ENCODE measurements around the gene BMP2K. TPM values are rescaled to one million over a fixed set of nuclear protein-coding genes. Genes with fewer than 3 reads are reported as not detected.

BMP2K gene
- total RNA-seq, 1 donor from 2014 or later, result 25.2 TPM

DNA sequence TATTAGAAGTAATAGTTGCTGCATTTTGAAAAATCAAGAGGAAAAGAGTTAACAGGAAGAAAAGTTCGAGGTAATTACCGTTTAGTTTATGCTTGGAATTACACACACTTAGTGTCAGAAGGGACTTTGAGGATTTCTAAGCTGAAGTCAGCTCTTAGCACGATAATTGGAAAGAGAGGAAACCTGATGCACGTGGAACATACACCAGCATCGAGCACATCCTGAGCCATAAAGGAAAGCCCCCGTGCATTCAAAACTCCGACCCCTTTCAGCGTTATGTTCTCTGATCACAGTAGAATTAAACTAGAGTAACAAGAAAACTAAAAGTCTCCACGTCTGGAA lies 163.5 kb downstream of the BMP2K start:
- no peaks in the 10 kb centered on the region for H3K36me3 ChIP-seq (ENCODE audit: control insufficient read depth, insufficient read depth, low read length)
- no peak for DNase-seq (ENCODE audit: low read depth)
- TF ChIP-seq, protein P1, sequence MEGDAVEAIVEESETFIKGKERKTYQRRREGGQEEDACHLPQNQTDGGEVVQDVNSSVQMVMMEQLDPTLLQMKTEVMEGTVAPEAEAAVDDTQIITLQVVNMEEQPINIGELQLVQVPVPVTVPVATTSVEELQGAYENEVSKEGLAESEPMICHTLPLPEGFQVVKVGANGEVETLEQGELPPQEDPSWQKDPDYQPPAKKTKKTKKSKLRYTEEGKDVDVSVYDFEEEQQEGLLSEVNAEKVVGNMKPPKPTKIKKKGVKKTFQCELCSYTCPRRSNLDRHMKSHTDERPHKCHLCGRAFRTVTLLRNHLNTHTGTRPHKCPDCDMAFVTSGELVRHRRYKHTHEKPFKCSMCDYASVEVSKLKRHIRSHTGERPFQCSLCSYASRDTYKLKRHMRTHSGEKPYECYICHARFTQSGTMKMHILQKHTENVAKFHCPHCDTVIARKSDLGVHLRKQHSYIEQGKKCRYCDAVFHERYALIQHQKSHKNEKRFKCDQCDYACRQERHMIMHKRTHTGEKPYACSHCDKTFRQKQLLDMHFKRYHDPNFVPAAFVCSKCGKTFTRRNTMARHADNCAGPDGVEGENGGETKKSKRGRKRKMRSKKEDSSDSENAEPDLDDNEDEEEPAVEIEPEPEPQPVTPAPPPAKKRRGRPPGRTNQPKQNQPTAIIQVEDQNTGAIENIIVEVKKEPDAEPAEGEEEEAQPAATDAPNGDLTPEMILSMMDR (IDR thresholded peaks at IDR 0.05; ENCODE audit: insufficient read depth, low read length, poor library complexity, severe bottlenecking), result no peak
- no peaks in the 10 kb centered on the region for H3K27me3 ChIP-seq (ENCODE audit: control insufficient read depth, insufficient read depth, low read length)
- H3K4me3 ChIP-seq (ENCODE audit: low read depth, low read length), result peak overlapping the region; percentile 67

DNA sequence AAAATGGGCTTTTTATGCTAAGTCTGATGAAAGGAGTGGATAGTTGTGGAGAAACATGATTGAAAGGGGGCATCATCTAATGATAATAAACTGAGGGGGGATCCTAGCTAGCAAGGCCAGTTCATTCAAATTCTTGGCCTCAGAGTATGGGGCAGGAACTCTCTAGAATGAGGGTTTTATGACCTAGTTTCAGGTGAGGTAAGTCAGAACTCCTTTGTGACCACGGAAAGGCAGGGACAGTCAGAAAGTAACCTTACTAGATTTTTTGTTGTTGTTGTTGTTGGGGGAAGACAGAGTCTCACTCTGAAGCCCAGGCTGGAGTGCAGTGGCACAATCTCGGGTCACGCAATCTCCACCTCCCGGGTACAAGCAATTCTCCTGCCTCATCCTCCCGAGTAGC lies 164.6 kb downstream of the BMP2K start:
- TF ChIP-seq, protein P1 (IDR thresholded peaks at IDR 0.05; ENCODE audit: insufficient read depth, low read length, poor library complexity, severe bottlenecking), result no peak
- no peaks in the 10 kb centered on the region for H3K27me3 ChIP-seq (ENCODE audit: control insufficient read depth, insufficient read depth, low read length)
- H3K36me3 ChIP-seq (ENCODE audit: control insufficient read depth, insufficient read depth, low read length), result no peaks in the 10 kb centered on the region
- DNase-seq (ENCODE audit: low read depth), result no peak
- no peak overlapping the region for H3K4me3 ChIP-seq (ENCODE audit: low read depth, low read length)

DNA sequence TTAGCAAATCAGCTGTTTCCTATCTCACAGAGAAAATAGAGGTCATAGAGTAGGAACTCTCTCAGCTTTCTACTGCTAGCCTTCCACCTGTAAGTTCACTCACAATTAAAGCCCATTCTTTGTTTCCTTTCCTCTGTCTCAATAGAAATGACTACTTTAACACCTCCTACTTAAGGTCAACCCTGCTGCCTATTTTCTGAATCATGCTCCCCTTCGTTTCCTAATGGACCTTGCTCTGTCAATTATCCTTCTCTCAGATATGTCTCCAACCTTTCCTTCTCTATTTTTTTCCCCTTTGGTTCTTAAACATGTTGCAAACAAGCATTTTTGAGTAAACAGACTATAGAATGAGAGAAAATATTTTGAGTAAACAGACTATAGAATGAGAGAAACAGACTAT lies 168.2 kb downstream of the BMP2K start:
- DNase-seq (ENCODE audit: low read depth), result no peak
- H3K4me3 ChIP-seq (ENCODE audit: low read depth, low read length), result no peak overlapping the region
- TF ChIP-seq, protein P1 (IDR thresholded peaks at IDR 0.05; ENCODE audit: insufficient read depth, low read length, poor library complexity, severe bottlenecking), result no peak
- H3K27me3 ChIP-seq (ENCODE audit: control insufficient read depth, insufficient read depth, low read length), result no peaks in the 10 kb centered on the region
- no peaks in the 10 kb centered on the region for H3K36me3 ChIP-seq (ENCODE audit: control insufficient read depth, insufficient read depth, low read length)

DNA sequence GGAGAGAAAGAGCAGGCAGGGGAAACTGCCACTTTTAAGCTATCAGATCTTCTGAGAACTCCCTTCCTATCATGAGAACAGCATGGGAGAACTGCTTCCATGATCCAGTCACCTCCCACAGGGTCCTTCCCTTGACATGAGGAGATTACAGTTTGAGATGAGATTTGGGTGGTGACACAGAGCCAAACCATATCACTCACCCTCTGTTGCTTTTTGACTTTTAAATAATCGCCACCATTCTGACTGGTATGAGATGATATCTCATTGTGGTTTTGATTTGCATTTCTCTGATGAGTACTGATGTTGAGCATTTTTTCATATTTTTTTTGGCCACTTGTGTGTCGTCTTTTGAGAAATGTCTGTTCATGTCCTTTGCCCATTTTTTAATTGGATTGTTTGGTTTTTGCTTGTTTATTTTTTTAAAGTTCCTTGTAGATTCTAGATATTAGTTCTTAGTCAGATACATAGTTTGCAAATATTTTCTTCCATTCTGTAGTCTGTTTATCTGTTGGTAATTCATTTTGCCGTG lies 169.6 kb downstream of the BMP2K start:
- H3K36me3 ChIP-seq (ENCODE audit: control insufficient read depth, insufficient read depth, low read length), result no peaks in the 10 kb centered on the region
- no peaks in the 10 kb centered on the region for H3K27me3 ChIP-seq (ENCODE audit: control insufficient read depth, insufficient read depth, low read length)
- TF ChIP-seq, protein P1 (IDR thresholded peaks at IDR 0.05; ENCODE audit: insufficient read depth, low read length, poor library complexity, severe bottlenecking), result no peak
- no peak for DNase-seq (ENCODE audit: low read depth)
- no peak overlapping the region for H3K4me3 ChIP-seq (ENCODE audit: low read depth, low read length)

DNA sequence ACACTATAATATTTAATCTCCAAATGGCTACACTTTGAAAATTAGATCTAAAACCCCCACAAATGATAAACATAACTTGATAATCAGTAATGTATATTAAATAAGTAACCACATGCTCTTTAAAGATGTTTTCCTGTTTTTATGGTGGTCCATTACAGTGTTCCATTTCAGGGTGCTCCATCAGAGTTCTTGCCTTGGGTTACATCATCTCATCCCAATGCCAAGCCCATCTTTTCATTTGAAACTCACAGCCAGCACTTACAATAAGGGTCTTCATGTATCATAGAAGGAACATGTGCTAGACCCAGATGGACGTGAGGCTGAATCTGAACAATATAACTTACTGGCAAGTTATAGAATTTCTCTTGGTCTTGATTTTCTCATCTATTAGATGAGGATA lies 173.6 kb downstream of the BMP2K start:
- Histone ChIP-seq H3K4me3 (ENCODE audit: low read depth, low read length) (no peak overlapping the region), H3K36me3 (ENCODE audit: control insufficient read depth, insufficient read depth, low read length) (no peaks in the 10 kb centered on the region), H3K27me3 (ENCODE audit: control insufficient read depth, insufficient read depth, low read length) (no peaks in the 10 kb centered on the region)
- TF ChIP-seq, protein P1 (IDR thresholded peaks at IDR 0.05; ENCODE audit: insufficient read depth, low read length, poor library complexity, severe bottlenecking), result no peak
- no peak for DNase-seq (ENCODE audit: low read depth)

DNA sequence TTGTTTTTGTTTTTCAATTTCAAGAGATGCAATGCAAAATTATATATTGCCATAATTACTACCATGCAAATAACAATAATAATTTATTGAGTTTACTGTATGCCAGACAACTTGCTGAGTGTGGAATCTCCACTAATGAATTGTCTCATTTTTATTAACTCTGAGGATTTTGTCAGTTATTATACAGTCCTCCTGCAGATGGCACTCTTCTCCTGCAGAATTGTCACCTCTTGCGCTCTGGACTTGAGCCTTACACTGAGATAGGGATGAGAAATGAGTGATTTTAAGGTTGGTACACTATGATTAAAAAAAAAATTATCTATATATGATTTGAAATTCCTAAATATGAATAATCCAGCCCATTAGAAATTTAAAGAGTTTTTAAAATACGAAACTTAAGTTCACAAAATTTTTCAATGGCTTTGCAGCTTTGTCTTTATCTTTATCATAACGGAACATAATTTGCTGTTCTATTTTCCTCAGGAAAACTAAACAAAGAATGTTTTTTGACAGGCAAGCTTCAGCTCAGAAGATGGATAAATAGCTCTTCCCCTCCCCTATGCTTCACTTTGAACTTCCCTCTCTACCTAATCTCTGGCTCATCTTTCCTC lies 175.8 kb downstream of the BMP2K start:
- Histone ChIP-seq H3K27me3 (ENCODE audit: control insufficient read depth, insufficient read depth, low read length) (no peaks in the 10 kb centered on the region), H3K4me3 (ENCODE audit: low read depth, low read length) (no peak overlapping the region), H3K36me3 (ENCODE audit: control insufficient read depth, insufficient read depth, low read length) (no peaks in the 10 kb centered on the region)
- TF ChIP-seq, protein P1 (IDR thresholded peaks at IDR 0.05; ENCODE audit: insufficient read depth, low read length, poor library complexity, severe bottlenecking), result peak; percentile 58
- DNase-seq (ENCODE audit: low read depth), result no peak

Data from kidney epithelial cell (primary cell).